Breast epithelium (tissue), 3 donors: ENCODE results near the gene UGT1A7.

ENCODE experiments used
- CTCF ChIP-seq, 3 donors: fragments of 450-650 bp; IDR thresholded peaks; one replicate each; pipeline ENCODE4 v1.5.1; 2016 to 2017; ENCODE audit warnings: antibody characterized with exemption in 3 of 3, mild to moderate bottlenecking in 3 of 3, moderate library complexity in 3 of 3
- POLR2AphosphoS5 ChIP-seq, 3 donors: sonication (generic); formaldehyde crosslinking; IDR thresholded peaks; one replicate each; pipeline ENCODE4 v1.6.1; 2017; ENCODE audit warnings: antibody characterized with exemption in 3 of 3

- TF ChIP-seq CTCF (IDR thresholded peaks at IDR 0.05): no peak
- no peak for TF ChIP-seq POLR2AphosphoS5 (IDR thresholded peaks at IDR 0.05)
Observed at GRCh38 chr2:233807215-233807865, 125.6 kb downstream of the UGT1A7 start.
